H1 (cell line): Measurements from ENCODE around the gene KCNK15. TPM values are rescaled to one million over a fixed set of nuclear protein-coding genes. Genes with fewer than 3 reads are reported as not detected.

Source experiments
- CBX8 ChIP-seq: fragments of 300-800, 300-1000 bp; sonication (generic); IDR thresholded peaks from 2 replicates; pipeline ENCODE4 v1.7.1; 2016; ENCODE audit warnings: low read depth, low read length, borderline replicate concordance
- SAP30 ChIP-seq: fragments of 300-600 bp; sonication (generic); IDR thresholded peaks from 2 replicates; pipeline ENCODE4 v1.7.1; 2012; ENCODE audit warnings: low read length, moderate library complexity, mild to moderate bottlenecking, inconsistent platforms; ENCODE audit not compliant: insufficient read depth, insufficient replicate concordance
- SRF ChIP-seq: IDR thresholded peaks from 2 replicates; pipeline ENCODE4 v1.6.1; 2011; ENCODE audit warnings: mild to moderate bottlenecking, low read depth, low read length, moderate library complexity
- polyA plus RNA-seq, 7 experiments: library from polyadenylated mRNA; depleted of rRNA in 3 of 7; stranded (reverse) in 5 of 7; unstranded in 2 of 7; fragments of >200 nt in 5 of 7; fragments of 200-250 nt in 2 of 7; gene quantifications; 1 replicate in 5 of 7; 2 replicates in 1 of 7; 4 replicates in 1 of 7; pipeline versions ENCODE4 v1.2.1 to v1.2.3, GENCODE V29; 2011 to 2013; ENCODE audit warnings: missing spikeins in 2 of 7, mixed read lengths in 2 of 7
- total RNA-seq: library from RNA; stranded (reverse); fragmentation: NEBNext Ultra II Directional; extraction: Animal tissue kit (Norgen Biotek cat#: 25700); gene quantifications from 2 replicates; pipeline ENCODE4 v1.2.1, GENCODE V29; 2021
- TF ChIP-seq, protein P1 (sequence below): fragments of 300-600 bp; sonication (generic); IDR thresholded peaks from 2 replicates; pipeline ENCODE4 v1.7.1; 2012; ENCODE audit warnings: low read length, moderate library complexity, mild to moderate bottlenecking, inconsistent platforms; ENCODE audit not compliant: insufficient replicate concordance
- TF ChIP-seq, protein P2 (sequence below): IDR thresholded peaks from 2 replicates; pipeline ENCODE4 v1.6.1; 2011; ENCODE audit warnings: low read length, improper control_type of control experiment
- TF ChIP-seq, protein P3 (sequence below): IDR thresholded peaks from 2 replicates; pipeline ENCODE4 v1.6.1; 2012; ENCODE audit warnings: inconsistent platforms
- TF ChIP-seq, protein P4 (sequence below), 3 experiments: IDR thresholded peaks; 1 replicate in 2 of 3; 2 replicates in 1 of 3; pipeline versions ENCODE4 v1.5.1 to v1.6.1; 2011; ENCODE audit warnings: low read length in 3 of 3, mild to moderate bottlenecking in 3 of 3, inconsistent platforms in 2 of 3, low read depth in 1 of 3, moderate library complexity in 1 of 3; ENCODE audit not compliant: insufficient read depth in 1 of 3; ENCODE audit errors: control extremely low read depth in 1 of 3

KCNK15 gene
- total and polyA plus RNA-seq, 2 of the 8 experiments (the other 6 are each of a cell fraction or from before 2014, with no cell fraction given) = 0.24 to 0.33 TPM

DNA sequence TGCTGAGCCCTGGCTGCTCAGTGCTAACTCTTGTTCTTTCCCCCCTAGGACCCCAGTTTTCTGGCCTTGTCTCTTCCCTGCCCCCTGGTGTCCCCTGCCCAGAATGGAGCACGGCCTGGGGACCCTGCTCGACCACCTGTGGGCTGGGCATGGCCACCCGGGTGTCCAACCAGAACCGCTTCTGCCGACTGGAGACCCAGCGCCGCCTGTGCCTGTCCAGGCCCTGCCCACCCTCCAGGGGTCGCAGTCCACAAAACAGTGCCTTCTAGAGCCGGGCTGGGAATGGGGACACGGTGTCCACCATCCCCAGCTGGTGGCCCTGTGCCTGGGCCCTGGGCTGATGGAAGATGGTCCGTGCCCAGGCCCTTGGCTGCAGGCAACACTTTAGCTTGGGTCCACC, 18.6 kb upstream of the KCNK15 start (continued):
- TF ChIP-seq, protein P1, sequence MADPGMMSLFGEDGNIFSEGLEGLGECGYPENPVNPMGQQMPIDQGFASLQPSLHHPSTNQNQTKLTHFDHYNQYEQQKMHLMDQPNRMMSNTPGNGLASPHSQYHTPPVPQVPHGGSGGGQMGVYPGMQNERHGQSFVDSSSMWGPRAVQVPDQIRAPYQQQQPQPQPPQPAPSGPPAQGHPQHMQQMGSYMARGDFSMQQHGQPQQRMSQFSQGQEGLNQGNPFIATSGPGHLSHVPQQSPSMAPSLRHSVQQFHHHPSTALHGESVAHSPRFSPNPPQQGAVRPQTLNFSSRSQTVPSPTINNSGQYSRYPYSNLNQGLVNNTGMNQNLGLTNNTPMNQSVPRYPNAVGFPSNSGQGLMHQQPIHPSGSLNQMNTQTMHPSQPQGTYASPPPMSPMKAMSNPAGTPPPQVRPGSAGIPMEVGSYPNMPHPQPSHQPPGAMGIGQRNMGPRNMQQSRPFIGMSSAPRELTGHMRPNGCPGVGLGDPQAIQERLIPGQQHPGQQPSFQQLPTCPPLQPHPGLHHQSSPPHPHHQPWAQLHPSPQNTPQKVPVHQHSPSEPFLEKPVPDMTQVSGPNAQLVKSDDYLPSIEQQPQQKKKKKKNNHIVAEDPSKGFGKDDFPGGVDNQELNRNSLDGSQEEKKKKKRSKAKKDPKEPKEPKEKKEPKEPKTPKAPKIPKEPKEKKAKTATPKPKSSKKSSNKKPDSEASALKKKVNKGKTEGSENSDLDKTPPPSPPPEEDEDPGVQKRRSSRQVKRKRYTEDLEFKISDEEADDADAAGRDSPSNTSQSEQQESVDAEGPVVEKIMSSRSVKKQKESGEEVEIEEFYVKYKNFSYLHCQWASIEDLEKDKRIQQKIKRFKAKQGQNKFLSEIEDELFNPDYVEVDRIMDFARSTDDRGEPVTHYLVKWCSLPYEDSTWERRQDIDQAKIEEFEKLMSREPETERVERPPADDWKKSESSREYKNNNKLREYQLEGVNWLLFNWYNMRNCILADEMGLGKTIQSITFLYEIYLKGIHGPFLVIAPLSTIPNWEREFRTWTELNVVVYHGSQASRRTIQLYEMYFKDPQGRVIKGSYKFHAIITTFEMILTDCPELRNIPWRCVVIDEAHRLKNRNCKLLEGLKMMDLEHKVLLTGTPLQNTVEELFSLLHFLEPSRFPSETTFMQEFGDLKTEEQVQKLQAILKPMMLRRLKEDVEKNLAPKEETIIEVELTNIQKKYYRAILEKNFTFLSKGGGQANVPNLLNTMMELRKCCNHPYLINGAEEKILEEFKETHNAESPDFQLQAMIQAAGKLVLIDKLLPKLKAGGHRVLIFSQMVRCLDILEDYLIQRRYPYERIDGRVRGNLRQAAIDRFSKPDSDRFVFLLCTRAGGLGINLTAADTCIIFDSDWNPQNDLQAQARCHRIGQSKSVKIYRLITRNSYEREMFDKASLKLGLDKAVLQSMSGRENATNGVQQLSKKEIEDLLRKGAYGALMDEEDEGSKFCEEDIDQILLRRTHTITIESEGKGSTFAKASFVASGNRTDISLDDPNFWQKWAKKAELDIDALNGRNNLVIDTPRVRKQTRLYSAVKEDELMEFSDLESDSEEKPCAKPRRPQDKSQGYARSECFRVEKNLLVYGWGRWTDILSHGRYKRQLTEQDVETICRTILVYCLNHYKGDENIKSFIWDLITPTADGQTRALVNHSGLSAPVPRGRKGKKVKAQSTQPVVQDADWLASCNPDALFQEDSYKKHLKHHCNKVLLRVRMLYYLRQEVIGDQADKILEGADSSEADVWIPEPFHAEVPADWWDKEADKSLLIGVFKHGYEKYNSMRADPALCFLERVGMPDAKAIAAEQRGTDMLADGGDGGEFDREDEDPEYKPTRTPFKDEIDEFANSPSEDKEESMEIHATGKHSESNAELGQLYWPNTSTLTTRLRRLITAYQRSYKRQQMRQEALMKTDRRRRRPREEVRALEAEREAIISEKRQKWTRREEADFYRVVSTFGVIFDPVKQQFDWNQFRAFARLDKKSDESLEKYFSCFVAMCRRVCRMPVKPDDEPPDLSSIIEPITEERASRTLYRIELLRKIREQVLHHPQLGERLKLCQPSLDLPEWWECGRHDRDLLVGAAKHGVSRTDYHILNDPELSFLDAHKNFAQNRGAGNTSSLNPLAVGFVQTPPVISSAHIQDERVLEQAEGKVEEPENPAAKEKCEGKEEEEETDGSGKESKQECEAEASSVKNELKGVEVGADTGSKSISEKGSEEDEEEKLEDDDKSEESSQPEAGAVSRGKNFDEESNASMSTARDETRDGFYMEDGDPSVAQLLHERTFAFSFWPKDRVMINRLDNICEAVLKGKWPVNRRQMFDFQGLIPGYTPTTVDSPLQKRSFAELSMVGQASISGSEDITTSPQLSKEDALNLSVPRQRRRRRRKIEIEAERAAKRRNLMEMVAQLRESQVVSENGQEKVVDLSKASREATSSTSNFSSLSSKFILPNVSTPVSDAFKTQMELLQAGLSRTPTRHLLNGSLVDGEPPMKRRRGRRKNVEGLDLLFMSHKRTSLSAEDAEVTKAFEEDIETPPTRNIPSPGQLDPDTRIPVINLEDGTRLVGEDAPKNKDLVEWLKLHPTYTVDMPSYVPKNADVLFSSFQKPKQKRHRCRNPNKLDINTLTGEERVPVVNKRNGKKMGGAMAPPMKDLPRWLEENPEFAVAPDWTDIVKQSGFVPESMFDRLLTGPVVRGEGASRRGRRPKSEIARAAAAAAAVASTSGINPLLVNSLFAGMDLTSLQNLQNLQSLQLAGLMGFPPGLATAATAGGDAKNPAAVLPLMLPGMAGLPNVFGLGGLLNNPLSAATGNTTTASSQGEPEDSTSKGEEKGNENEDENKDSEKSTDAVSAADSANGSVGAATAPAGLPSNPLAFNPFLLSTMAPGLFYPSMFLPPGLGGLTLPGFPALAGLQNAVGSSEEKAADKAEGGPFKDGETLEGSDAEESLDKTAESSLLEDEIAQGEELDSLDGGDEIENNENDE = no peak
- TF ChIP-seq SRF (no peak), CBX8 (no peak), SAP30 (no peak)
- TF ChIP-seq, protein P2, sequence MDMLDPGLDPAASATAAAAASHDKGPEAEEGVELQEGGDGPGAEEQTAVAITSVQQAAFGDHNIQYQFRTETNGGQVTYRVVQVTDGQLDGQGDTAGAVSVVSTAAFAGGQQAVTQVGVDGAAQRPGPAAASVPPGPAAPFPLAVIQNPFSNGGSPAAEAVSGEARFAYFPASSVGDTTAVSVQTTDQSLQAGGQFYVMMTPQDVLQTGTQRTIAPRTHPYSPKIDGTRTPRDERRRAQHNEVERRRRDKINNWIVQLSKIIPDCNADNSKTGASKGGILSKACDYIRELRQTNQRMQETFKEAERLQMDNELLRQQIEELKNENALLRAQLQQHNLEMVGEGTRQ = no peak
- TF ChIP-seq, protein P3, sequence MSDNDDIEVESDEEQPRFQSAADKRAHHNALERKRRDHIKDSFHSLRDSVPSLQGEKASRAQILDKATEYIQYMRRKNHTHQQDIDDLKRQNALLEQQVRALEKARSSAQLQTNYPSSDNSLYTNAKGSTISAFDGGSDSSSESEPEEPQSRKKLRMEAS = no peak
- TF ChIP-seq, protein P4, sequence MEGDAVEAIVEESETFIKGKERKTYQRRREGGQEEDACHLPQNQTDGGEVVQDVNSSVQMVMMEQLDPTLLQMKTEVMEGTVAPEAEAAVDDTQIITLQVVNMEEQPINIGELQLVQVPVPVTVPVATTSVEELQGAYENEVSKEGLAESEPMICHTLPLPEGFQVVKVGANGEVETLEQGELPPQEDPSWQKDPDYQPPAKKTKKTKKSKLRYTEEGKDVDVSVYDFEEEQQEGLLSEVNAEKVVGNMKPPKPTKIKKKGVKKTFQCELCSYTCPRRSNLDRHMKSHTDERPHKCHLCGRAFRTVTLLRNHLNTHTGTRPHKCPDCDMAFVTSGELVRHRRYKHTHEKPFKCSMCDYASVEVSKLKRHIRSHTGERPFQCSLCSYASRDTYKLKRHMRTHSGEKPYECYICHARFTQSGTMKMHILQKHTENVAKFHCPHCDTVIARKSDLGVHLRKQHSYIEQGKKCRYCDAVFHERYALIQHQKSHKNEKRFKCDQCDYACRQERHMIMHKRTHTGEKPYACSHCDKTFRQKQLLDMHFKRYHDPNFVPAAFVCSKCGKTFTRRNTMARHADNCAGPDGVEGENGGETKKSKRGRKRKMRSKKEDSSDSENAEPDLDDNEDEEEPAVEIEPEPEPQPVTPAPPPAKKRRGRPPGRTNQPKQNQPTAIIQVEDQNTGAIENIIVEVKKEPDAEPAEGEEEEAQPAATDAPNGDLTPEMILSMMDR (IDR thresholded peaks at IDR 0.05; ENCODE audit: control extremely low read depth in 1 of 3, insufficient read depth in 1 of 3, low read depth in 1 of 3, low read length in 3 of 3) = peak in 2 of 3 experiments; percentile 14 to 20; a peak in 2 of 4 replicates
